ENCODE measurements around the gene KCNG2.

DNA sequence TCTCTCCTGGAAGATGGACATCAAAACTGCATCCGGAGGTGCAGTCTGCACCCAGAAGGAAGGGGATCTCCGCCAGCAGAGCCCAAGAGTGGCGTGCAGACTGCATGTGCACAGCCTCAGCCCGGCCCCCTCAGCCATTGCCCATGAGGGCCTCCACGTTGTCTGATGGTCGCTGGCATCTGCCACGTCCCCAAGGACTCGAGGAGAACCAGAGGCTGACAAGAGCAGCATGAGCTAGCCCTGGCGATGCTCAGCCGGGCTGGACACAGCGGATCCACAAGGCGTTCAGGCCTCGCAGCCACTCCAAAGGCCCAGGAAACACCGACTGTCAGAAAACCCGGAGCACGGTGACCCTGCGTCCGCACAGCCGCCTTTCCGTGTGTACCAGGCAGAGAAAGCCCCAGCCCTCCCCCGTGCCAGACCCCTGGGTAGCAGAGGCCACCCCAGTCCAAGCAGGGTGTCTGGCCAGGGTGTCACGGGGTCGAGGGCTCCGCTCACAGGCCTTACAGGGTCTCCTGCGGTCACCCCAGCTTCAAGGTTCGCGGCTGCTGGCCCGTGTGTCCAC is 105.4 kb downstream of the KCNG2 start:
- TF ChIP-seq, protein P1, sequence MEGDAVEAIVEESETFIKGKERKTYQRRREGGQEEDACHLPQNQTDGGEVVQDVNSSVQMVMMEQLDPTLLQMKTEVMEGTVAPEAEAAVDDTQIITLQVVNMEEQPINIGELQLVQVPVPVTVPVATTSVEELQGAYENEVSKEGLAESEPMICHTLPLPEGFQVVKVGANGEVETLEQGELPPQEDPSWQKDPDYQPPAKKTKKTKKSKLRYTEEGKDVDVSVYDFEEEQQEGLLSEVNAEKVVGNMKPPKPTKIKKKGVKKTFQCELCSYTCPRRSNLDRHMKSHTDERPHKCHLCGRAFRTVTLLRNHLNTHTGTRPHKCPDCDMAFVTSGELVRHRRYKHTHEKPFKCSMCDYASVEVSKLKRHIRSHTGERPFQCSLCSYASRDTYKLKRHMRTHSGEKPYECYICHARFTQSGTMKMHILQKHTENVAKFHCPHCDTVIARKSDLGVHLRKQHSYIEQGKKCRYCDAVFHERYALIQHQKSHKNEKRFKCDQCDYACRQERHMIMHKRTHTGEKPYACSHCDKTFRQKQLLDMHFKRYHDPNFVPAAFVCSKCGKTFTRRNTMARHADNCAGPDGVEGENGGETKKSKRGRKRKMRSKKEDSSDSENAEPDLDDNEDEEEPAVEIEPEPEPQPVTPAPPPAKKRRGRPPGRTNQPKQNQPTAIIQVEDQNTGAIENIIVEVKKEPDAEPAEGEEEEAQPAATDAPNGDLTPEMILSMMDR (IDR thresholded peaks at IDR 0.05), result no peak
- TF ChIP-seq EZH2 (IDR thresholded peaks at IDR 0.05), result no peak
- no peak for TF ChIP-seq EZH2phosphoT487 (IDR thresholded peaks at IDR 0.05)

Measured in neural progenitor cell (in vitro differentiated cells).